VCaP (cell line): ENCODE data around the gene TM4SF5.

Experiments
- H3K27ac ChIP-seq: fragments of 450-650 bp; 2 replicates; pipeline ENCODE4 v1.5.1; 2017
- CTCF ChIP-seq: fragments of 450-650 bp; conservative IDR thresholded peaks from 2 replicates; pipeline ENCODE4 v1.5.1; 2017; ENCODE audit warnings: mild to moderate bottlenecking, moderate library complexity

Gene TM4SF5, protein sequence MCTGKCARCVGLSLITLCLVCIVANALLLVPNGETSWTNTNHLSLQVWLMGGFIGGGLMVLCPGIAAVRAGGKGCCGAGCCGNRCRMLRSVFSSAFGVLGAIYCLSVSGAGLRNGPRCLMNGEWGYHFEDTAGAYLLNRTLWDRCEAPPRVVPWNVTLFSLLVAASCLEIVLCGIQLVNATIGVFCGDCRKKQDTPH

DNA sequence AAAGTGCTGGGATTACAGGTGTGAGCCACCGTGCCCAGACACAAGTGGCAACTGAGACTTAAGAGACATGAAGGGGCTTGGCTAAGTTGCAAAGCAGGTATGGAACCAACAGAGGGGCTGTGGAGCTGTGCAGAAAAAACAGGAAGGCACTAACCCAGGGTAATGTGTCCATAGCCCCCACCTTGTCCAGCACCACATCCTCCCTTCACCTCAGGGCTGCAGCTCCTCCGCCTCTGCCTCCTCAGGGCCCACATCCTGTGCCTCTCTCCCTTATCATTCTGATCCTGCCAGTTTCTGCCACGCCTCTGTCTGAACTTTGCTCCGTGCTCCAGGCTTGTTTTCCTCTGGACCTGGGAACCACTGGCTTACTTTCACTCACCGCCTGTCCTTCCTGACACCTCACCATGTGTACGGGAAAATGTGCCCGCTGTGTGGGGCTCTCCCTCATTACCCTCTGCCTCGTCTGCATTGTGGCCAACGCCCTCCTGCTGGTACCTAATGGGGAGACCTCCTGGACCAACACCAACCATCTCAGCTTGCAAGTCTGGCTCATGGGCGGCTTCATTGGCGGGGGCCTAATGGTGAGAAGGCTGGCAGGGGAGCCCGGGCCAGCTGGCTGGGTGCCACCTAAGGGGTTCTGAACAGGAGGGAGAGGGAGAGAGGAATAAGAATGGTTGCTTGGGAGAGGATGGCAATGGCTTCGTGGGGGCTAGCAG, at the start of gene TM4SF5:
Gene TM4SF5, plus strand, starts transcription at position 368 of the 716 bp plus-strand sequence. Its CDS starts 37 bp downstream, at position 405.
- TF ChIP-seq CTCF: no peak

DNA sequence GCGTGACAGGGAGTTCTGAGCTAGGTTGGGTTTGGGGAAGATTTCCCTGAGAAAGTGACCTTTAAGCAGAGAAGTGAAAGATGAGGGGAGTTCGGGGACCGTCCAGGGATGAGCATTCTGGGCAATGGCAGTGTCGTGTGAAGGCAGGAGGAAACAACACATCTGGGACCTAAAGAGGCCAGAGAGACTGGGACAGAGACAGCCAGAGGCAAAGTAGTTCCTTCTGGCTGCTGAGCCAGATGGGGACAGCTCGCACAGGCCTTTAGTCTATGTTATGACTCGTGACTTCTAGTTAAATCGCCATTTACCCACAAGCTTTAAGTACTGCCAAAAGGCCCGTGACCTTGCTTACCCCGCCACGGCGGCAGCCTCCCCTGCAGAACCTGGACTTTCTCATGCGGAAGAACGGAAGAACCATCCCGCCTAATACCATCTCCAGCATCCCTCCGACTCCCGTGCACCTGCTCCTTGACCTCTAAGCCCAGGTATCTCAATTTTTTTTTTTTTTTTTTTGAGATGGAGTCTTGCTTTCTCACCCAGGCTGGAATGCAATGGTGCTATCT, 48.9 kb upstream of the TM4SF5 start:
- no peak for TF ChIP-seq CTCF
- peak overlapping the region; percentile 71 for H3K27ac ChIP-seq

More for the DNA sequence above, at the start of gene TM4SF5:
- H3K27ac ChIP-seq: no peak within 1 kb of the TSS

GRCh38 chr17:4724650-4725049, 47.0 kb upstream of the TM4SF5 start:
- H3K27ac ChIP-seq: no peak overlapping the region
- no peak for TF ChIP-seq CTCF

DNA sequence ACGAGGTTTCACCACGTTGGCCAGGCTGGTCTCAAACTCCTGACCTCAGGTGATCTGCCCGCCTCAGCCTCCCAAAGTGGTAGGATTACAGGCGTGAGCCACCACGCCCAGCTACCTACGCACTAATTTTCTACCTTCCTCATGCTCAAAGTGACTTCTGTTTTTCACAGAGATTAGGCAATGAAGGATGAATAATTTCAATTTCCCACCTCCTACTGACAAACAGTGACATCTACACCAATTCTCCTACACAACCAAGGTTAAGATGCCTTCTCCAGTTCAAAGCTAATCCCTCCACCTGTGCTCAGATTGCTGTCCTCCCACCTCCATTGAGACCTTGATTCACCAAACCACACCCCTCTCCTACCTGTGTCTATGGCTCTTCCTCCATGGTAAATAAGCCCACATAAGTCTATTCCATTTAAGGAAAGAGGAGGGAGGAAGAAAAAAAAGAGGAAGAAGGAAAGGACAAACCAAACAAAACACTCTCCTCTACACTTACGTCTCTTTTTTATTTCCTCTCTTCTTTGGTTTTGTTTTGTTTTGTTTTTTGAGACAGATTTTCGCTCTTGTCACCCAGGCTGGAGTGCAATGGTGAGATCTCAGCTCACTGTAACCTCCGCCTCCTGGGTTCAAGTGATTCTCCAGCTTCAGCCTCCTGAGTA, 45.9 kb upstream of the TM4SF5 start:
- H3K27ac ChIP-seq: no peak overlapping the region
- TF ChIP-seq CTCF: no peak

GRCh38 chr17:4728124-4728523, 43.6 kb upstream of the TM4SF5 start:
- no peak for TF ChIP-seq CTCF
- no peak overlapping the region for H3K27ac ChIP-seq

- no peak overlapping the region for H3K27ac ChIP-seq
- TF ChIP-seq CTCF: no peak
Observed at GRCh38 chr17:4733073-4733531, 38.6 kb upstream of the TM4SF5 start.

DNA sequence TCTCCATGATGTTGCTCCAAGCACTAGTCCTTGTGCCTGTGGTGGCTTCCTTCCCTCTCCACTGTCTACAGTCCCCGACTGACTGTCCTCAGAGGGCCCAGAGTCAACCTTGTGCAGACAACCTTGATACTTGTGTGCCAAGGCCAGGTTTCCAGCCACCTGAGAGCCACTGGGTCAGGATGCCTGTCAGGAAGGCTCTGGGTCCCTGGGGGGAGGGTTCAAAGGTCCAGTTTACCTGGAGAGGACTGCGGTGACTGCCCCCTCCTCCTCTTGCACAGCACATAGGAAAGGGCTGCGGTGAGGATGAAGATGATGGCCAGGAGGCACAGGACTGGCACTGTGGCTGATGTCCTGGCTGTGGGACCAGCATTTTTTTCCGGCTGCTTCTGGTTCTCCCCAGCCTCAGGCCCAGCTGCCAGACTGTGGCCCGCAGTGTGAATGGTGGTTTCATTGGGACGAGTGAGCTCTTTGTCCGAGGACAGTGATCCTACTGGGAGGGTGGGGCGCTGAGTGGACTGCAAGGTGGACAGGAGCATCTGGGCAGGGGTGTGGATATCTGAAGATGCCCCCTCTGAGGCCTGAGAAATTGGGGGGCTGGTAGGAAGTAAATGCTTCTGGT, 36.7 kb upstream of the TM4SF5 start:
- no peak overlapping the region for H3K27ac ChIP-seq
- TF ChIP-seq CTCF: no peak
